CD4-positive, CD25-positive, alpha-beta regulatory T cell (primary cell): ENCODE measurements around the gene PRSS21. TPM values are rescaled to one million over a fixed set of nuclear protein-coding genes. Genes with fewer than 3 reads are reported as not detected.

Experiments
- ATAC-seq, 2 donors: fragments of 150-1000 bp; cut with Tn5 transposase; one replicate each; pipeline ENCODE4 v1.10.0; 2021; ENCODE audit warnings: low read depth in 2 of 2, moderate number of reproducible peaks in 2 of 2, moderate library complexity in 1 of 2
- DNase-seq, 3 donors: peaks; one replicate each; pipeline versions ENCODE4 v3.0.0 to v3.0.0-alpha.2; 2012 to 2022; ENCODE audit warnings: mixed read lengths in 1 of 3
- H3K27ac ChIP-seq: one replicate; pipeline ENCODE4 v1.7.0; 2013; ENCODE audit warnings: mild to moderate bottlenecking, low read length; ENCODE audit not compliant: insufficient read depth, poor library complexity, severe bottlenecking
- H3K27me3 ChIP-seq: one replicate; pipeline ENCODE4 v1.7.0; 2013; ENCODE audit warnings: low read length; ENCODE audit not compliant: control insufficient read depth, insufficient read depth
- H3K36me3 ChIP-seq: one replicate; pipeline ENCODE4 v1.7.0; 2013; ENCODE audit warnings: mild to moderate bottlenecking, low read length, moderate library complexity; ENCODE audit not compliant: control insufficient read depth, insufficient read depth
- H3K4me1 ChIP-seq: 2 replicates; pipeline ENCODE4 v1.7.0; 2013; ENCODE audit warnings: mild to moderate bottlenecking, low read length; ENCODE audit not compliant: insufficient read depth, control insufficient read depth, poor library complexity, severe bottlenecking
- H3K4me3 ChIP-seq: one replicate; pipeline ENCODE4 v1.7.0; 2013; ENCODE audit warnings: low read depth, mild to moderate bottlenecking, low read length, moderate library complexity
- H3K9me3 ChIP-seq, 2 experiments: 1 replicate in 1 of 2; 2 replicates in 1 of 2; pipeline ENCODE4 v1.7.0; 2013; ENCODE audit warnings: low read length in 2 of 2, mild to moderate bottlenecking in 1 of 2, moderate library complexity in 1 of 2; ENCODE audit not compliant: control insufficient read depth in 2 of 2
- H3K27ac Mint-ChIP-seq, 3 donors: one replicate each; pipeline ENCODE4 v1.8.0; 2020 to 2022; ENCODE audit warnings: mild to moderate bottlenecking in 3 of 3, mixed read lengths in 3 of 3, moderate library complexity in 2 of 3
- H3K27me3 Mint-ChIP-seq: one replicate; pipeline ENCODE4 v1.8.0; 2022; ENCODE audit warnings: mild to moderate bottlenecking, mixed read lengths
- H3K36me3 Mint-ChIP-seq: one replicate; pipeline ENCODE4 v1.8.0; 2020; ENCODE audit warnings: mixed read lengths
- H3K4me1 Mint-ChIP-seq, 4 donors: one replicate each; pipeline ENCODE4 v1.8.0; 2020 to 2022; ENCODE audit warnings: mixed read lengths in 4 of 4, mild to moderate bottlenecking in 1 of 4
- H3K4me3 Mint-ChIP-seq, 4 donors: one replicate each; pipeline ENCODE4 v1.8.0; 2020 to 2022; ENCODE audit warnings: mild to moderate bottlenecking in 4 of 4, mixed read lengths in 4 of 4, moderate library complexity in 3 of 4
- H3K9me3 Mint-ChIP-seq, 7 donors: one replicate each; pipeline ENCODE4 v1.8.0; 2020 to 2022; ENCODE audit warnings: mixed read lengths in 7 of 7, mild to moderate bottlenecking in 3 of 7, moderate library complexity in 2 of 7
- polyA plus RNA-seq, 4 donors: library from polyadenylated mRNA; unstranded; fragments of 300-500 nt; fragmentation: Illumina TruSeq; gene quantifications; one replicate each; pipeline ENCODE4 v1.2.3, GENCODE V29; 2021
- total RNA-seq: library from RNA; stranded (reverse); gene quantifications from one replicate; pipeline ENCODE4 v1.2.3, GENCODE V29; 2022

PRSS21 gene
- total and polyA plus RNA-seq, 5 donors from 2014 or later: 0.43 to 8.4 (median 4.1) TPM; not detected in 1

DNA sequence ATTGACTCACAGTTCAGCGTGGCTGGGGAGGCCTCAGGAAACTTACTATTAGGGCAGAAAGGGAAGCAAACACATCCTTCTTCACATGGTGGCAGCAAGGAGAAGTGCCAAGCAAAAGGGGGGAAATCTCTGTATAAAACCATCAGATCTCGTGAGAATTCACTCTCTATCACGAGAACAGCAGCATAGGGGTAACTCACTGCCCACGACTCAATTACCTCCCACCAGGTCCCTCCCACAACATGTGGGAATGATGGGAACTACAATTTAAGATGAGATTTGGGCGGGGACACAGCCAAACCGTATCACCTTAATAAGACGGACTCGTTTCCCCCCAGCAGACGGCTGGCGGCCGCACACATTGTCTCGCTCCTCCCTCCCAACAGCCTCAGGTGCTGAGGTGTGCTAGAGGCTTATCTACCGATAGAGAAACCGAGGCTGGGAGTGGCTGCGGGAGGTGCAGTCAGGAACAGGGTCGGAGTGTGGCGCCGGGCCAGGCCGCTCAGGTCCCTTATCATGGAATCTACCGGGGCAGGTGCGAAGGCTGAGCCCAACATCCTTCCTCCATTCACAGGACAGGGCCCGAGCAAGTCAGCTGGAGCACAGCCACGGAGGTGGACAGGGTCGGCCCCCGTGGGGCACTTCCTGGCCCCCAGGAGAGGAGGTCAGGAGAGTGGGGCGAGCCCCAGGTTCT is 8.2 kb downstream of the PRSS21 start:
- H3K4me1 Mint-ChIP-seq: no peaks in the 10 kb centered on the region
- no peak overlapping the region for H3K27ac Mint-ChIP-seq
- Histone ChIP-seq H3K9me3 (no peaks in the 10 kb centered on the region), H3K27ac (no peak overlapping the region), H3K27me3 (no peaks in the 10 kb centered on the region), H3K4me1 (no peaks in the 10 kb centered on the region), H3K4me3 (no peak overlapping the region), H3K36me3 (no peaks in the 10 kb centered on the region)
- no peak overlapping the region for H3K4me3 Mint-ChIP-seq
- DNase-seq (no peak), ATAC-seq (no peak)
- H3K9me3 Mint-ChIP-seq: no peaks in the 10 kb centered on the region
- H3K36me3 Mint-ChIP-seq: no peaks in the 10 kb centered on the region
- peaks cover 4% of the 10 kb centered on the region for H3K27me3 Mint-ChIP-seq

DNA sequence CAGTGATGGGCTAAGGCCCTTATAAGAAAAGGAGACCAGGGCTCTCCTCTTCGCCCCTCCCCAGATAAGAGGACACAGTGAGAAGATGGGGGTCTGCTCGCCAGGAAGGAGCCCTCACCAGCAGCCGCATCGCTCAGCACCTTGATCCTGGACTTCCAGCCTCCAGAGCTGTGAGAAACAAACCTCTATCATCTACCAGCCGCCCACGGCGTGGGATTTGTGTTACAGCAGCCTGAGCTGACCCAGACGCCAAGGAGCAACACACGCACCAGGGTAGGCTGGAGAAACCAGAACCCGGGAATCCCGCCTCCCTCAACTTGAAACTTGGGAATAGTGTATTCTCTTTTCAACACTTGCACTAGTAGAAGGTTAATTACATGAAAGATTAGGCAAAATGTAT is 8.9 kb downstream of the PRSS21 start:
- H3K36me3 Mint-ChIP-seq: no peaks in the 10 kb centered on the region
- H3K4me3 ChIP-seq: no peak overlapping the region
- no peak for DNase-seq
- peaks cover 0 to under 1% (median 0%) of the 10 kb centered on the region in 7 donors for H3K9me3 Mint-ChIP-seq
- no peaks in the 10 kb centered on the region for H3K4me1 ChIP-seq
- H3K27me3 Mint-ChIP-seq: peaks cover 4% of the 10 kb centered on the region
- H3K27ac ChIP-seq: no peak overlapping the region
- no peak overlapping the region for H3K4me3 Mint-ChIP-seq
- H3K36me3 ChIP-seq: no peaks in the 10 kb centered on the region
- H3K27ac Mint-ChIP-seq: no peak overlapping the region
- ATAC-seq: no peak
- no peaks in the 10 kb centered on the region for H3K27me3 ChIP-seq
- no peaks in the 10 kb centered on the region for H3K4me1 Mint-ChIP-seq
- no peaks in the 10 kb centered on the region for H3K9me3 ChIP-seq

DNA sequence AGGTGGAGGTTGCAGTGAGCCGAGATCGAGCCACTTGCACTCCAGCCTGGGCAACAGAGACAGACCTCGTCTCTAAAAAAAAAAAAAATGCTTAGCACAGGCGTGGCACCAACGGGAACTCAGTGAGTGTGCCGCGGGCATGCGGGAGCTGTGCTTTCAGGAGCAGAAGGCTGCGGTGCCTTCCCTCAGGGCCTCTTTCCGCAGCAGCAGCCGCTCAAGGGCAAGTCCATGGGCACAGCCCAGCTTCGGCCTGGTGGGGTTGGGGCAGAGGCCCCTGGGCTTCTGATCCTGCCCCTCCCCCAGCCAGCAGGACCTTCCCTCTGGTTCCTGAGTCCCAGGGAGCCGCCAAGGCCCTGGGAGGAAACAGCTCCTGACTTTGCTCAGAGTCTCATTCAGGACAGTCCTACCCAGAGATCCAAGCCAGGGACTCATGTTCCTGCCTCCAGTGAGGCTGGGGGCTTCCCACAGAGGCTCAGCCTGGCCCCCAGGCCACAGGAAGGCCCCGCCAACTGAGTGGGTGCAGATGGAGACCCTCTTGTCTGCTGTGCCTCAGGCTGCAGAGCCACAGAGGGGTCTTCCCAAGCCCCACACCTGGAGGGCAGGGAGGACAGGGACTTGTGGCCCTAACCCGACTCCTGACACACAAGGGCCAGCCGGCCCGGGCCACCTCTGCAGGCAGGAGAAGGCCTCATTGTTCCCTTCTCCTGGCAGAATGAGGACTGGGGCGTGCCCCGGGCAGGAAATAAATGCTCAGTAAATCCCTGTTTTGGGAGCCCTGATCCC is 9.7 kb downstream of the PRSS21 start:
- Histone ChIP-seq H3K4me3 (no peak overlapping the region), H3K4me1 (no peaks in the 10 kb centered on the region), H3K9me3 (no peaks in the 10 kb centered on the region), H3K36me3 (no peaks in the 10 kb centered on the region), H3K27me3 (no peaks in the 10 kb centered on the region), H3K27ac (no peak overlapping the region)
- ATAC-seq (no peak), DNase-seq (no peak)
- Mint-ChIP-seq H3K4me1 (no peaks in the 10 kb centered on the region), H3K4me3 (no peak overlapping the region), H3K9me3 (peaks cover 0 to 1% (median 0%) of the 10 kb centered on the region in 7 donors), H3K27me3 (peaks cover 4% of the 10 kb centered on the region), H3K36me3 (no peaks in the 10 kb centered on the region), H3K27ac (no peak overlapping the region)

DNA sequence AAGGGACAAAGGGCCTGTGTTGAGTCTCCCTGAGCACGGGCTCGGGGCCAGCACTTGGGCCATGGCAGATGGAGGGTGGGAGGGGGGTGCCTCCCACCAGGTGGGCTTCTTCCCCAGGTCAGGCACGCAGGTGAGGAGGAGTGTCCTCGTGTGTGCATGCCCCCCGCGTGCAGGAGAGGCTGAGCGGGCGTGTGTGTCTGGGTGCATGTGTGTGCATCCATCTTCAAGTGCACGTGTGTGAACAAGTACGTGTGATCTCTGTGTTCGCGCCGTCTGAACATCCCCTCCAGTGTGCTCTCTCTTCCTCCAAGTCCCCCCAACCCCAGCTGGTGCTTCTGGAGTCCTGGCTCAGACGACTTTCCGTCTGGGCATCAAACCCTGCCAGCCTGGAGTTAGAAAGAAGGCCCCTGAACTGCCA is 10.3 kb downstream of the PRSS21 start:
- Mint-ChIP-seq H3K27me3 (peaks cover 4% of the 10 kb centered on the region), H3K36me3 (no peaks in the 10 kb centered on the region), H3K4me1 (no peaks in the 10 kb centered on the region), H3K4me3 (no peak overlapping the region), H3K27ac (no peak overlapping the region), H3K9me3 (peaks cover 0 to 1% (median 0%) of the 10 kb centered on the region in 7 donors)
- H3K4me1 ChIP-seq: no peaks in the 10 kb centered on the region
- no peaks in the 10 kb centered on the region for H3K9me3 ChIP-seq
- ATAC-seq (no peak), DNase-seq (no peak)
- no peaks in the 10 kb centered on the region for H3K36me3 ChIP-seq
- no peaks in the 10 kb centered on the region for H3K27me3 ChIP-seq
- H3K4me3 ChIP-seq: no peak overlapping the region
- H3K27ac ChIP-seq: no peak overlapping the region

DNA sequence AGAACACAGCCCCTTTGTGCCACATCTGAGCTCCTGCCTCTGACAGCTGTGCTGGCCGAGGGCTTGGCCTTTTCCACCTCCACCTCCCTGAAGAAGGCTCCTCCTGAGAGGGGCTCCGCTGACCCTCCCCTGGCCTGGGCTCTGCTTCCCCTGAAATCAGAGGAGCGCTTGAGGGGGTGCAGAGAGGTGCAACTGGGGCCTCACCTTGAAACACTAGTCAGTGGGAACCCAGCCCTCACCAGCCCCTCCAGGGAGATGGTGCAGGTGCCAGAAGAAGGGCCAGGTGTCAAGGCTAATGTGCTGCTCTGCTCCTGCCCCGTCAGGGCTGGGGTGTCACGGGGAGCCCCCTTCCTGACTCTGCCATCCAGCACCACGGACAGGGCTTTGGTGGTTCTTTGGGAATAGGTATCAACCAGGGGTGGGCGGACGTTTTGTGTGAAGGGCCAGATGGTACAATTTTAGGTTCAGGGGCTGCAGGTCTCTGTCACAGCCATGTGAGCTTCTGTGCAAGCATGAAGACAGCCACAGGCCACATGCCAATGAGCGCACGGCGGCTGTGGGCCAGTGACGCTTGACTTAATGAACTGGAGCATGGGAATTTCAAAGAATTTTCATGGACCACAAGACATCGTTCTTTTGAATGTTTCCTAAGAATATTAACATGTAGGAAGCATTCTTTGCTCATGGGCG is 10.9 kb downstream of the PRSS21 start:
- no peaks in the 10 kb centered on the region for H3K9me3 ChIP-seq
- H3K27me3 ChIP-seq: no peaks in the 10 kb centered on the region
- no peaks in the 10 kb centered on the region for H3K36me3 ChIP-seq
- no peaks in the 10 kb centered on the region for H3K4me1 ChIP-seq
- Mint-ChIP-seq H3K4me1 (no peaks in the 10 kb centered on the region), H3K9me3 (peaks cover 0 to 1% (median 0%) of the 10 kb centered on the region in 7 donors), H3K4me3 (no peak overlapping the region), H3K36me3 (no peaks in the 10 kb centered on the region), H3K27ac (peak overlapping the region in 1 of 3 donors; percentile 23), H3K27me3 (peaks cover 4% of the 10 kb centered on the region)
- no peak overlapping the region for H3K27ac ChIP-seq
- no peak for ATAC-seq
- no peak overlapping the region for H3K4me3 ChIP-seq
- no peak for DNase-seq

DNA sequence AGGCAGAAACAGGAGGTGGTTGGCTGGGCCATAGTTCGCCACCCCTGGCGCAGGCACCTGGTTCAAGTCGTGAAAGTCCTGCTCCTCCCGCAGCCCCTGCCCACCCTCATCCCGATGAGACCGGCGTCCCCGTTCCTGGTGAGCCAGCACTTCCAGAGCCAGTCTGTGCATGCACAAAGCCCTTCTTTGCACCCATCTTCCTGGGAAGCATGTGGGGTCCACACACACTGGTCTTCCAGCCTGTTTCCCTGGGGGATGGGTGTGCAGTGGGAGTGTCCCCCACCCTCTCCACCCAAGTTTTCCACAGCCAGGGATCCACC is 11.4 kb downstream of the PRSS21 start:
- Mint-ChIP-seq H3K9me3 (peaks cover 0 to 1% (median 0%) of the 10 kb centered on the region in 7 donors), H3K27me3 (peaks cover 4% of the 10 kb centered on the region), H3K36me3 (no peaks in the 10 kb centered on the region), H3K4me3 (no peak overlapping the region), H3K4me1 (no peaks in the 10 kb centered on the region), H3K27ac (no peak overlapping the region)
- H3K27ac ChIP-seq: no peak overlapping the region
- no peaks in the 10 kb centered on the region for H3K27me3 ChIP-seq
- no peaks in the 10 kb centered on the region for H3K9me3 ChIP-seq
- no peaks in the 10 kb centered on the region for H3K4me1 ChIP-seq
- H3K36me3 ChIP-seq: no peaks in the 10 kb centered on the region
- no peak for ATAC-seq
- no peak overlapping the region for H3K4me3 ChIP-seq
- DNase-seq: no peak

GRCh38 chr16:2828876-2829430 is 11.9 kb downstream of the PRSS21 start:
- H3K9me3 ChIP-seq: no peaks in the 10 kb centered on the region
- DNase-seq: no peak
- peaks cover 0 to 1% (median 0%) of the 10 kb centered on the region in 7 donors for H3K9me3 Mint-ChIP-seq
- no peak overlapping the region for H3K4me3 Mint-ChIP-seq
- peaks cover 4% of the 10 kb centered on the region for H3K27me3 Mint-ChIP-seq
- no peaks in the 10 kb centered on the region for H3K36me3 Mint-ChIP-seq
- no peak overlapping the region for H3K27ac ChIP-seq
- H3K4me1 Mint-ChIP-seq: no peaks in the 10 kb centered on the region
- no peak for ATAC-seq
- H3K4me3 ChIP-seq: no peak overlapping the region
- H3K27ac Mint-ChIP-seq: no peak overlapping the region
- no peaks in the 10 kb centered on the region for H3K36me3 ChIP-seq
- H3K27me3 ChIP-seq: no peaks in the 10 kb centered on the region
- H3K4me1 ChIP-seq: no peaks in the 10 kb centered on the region
